GM12891 (cell line): ENCODE measurements around the gene BBS1.

Experiments used
- POLR2A ChIP-seq: IDR thresholded peaks from 2 replicates; pipeline ENCODE4 v1.6.1; 2011; ENCODE audit warnings: low read depth, low read length, control low read depth
- SPI1 ChIP-seq: IDR thresholded peaks from 2 replicates; pipeline ENCODE4 v1.6.1; 2011; ENCODE audit warnings: low read depth, low read length, control low read depth
- TAF1 ChIP-seq: IDR thresholded peaks from 2 replicates; pipeline ENCODE4 v1.6.1; 2011; ENCODE audit warnings: low read depth, low read length, control low read depth

- no peak for TF ChIP-seq POLR2A
- TF ChIP-seq SPI1: no peak
- no peak for TF ChIP-seq TAF1
Measured at GRCh38 chr11:66494935-66495334, 15.5 kb upstream of the BBS1 start.
